ENCODE results near the gene GLMN. TPM values are rescaled to one million over a fixed set of nuclear protein-coding genes. Genes with fewer than 3 reads are reported as not detected.

The GLMN gene
- total and polyA plus RNA-seq, 2 of the 13 experiments (the other 11 are each of a cell fraction or from before 2014, with no cell fraction given), result 5.9 to 18.4 TPM

DNA sequence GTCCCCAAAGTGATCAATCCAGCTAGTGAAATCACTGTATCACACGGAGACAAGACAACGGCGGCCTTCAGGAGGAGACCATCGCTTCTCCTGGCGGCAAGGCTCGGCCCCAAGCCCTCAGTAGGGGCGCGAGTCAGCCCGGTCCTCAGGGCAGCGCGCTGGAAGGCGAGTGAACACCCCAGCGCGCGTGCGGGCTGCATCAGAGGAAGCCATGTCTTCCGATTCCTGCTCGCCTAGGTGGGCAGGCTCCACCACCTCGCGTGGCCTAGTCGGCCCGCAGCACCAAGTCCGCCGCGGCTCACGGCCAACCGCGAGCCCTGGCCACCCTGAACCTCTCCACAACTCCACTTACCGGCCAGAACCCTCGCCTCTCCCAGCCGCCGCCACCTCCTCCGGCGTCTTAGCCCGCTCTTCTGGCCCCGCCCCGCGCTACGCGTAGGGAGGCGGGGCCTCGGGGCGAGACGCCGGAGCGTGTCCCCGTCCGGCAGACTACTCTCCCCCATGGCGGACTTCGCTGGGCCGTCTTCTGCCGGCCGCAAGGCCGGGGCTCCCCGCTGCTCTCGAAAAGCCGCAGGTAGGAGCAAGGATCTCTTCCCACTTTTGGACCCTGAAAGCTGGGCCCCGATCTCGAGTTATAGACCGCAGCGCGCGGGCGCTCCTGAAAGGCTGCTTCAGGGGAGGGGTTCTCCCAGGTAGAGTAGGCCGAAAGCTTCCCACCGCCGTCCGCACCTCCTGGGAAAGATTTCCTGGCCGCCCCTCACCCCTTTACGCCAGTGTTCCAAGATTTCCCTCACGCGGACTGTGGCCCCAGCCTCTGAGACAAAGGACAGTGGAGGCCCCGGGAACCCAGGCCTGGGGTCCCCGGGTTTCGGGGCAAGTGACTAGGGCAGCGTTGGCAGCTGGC lies at the start of gene GLMN, which contains the start of gene RPAP2 (continued):
- TF ChIP-seq ZNF292 (CRISPR knock-in tag; IDR thresholded peaks at IDR 0.05; ENCODE audit: borderline replicate concordance, low read depth), result peak; percentile 80; the same call in 1 of the 2 replicates
- TF ChIP-seq, protein P1, sequence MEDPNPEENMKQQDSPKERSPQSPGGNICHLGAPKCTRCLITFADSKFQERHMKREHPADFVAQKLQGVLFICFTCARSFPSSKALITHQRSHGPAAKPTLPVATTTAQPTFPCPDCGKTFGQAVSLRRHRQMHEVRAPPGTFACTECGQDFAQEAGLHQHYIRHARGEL (CRISPR knock-in tag; IDR thresholded peaks at IDR 0.05), result no peak
- peak; percentile 22; the same call in 1 of the 2 replicates for TF ChIP-seq ETV6 (CRISPR knock-in tag; conservative IDR thresholded peaks at IDR 0.05)
- no peak; the same call in 1 of the 2 replicates for TF ChIP-seq AHR (CRISPR knock-in tag; IDR thresholded peaks at IDR 0.05)
- TF ChIP-seq SP5 (CRISPR knock-in tag; IDR thresholded peaks at IDR 0.05; ENCODE audit: borderline replicate concordance, low read depth), result no peak
- TF ChIP-seq HNF4A (CRISPR knock-in tag; IDR thresholded peaks at IDR 0.05), result 0 out of 2 replicates have a peak, but pooled peaks have one; percentile 7
- TF ChIP-seq, protein P2, sequence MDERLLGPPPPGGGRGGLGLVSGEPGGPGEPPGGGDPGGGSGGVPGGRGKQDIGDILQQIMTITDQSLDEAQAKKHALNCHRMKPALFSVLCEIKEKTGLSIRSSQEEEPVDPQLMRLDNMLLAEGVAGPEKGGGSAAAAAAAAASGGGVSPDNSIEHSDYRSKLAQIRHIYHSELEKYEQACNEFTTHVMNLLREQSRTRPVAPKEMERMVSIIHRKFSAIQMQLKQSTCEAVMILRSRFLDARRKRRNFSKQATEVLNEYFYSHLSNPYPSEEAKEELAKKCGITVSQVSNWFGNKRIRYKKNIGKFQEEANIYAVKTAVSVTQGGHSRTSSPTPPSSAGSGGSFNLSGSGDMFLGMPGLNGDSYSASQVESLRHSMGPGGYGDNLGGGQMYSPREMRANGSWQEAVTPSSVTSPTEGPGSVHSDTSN (CRISPR knock-in tag; IDR thresholded peaks at IDR 0.05), result no peak
- no peak for TF ChIP-seq DNMT3B (CRISPR knock-in tag; conservative IDR thresholded peaks at IDR 0.05)
- TF ChIP-seq, protein P3, sequence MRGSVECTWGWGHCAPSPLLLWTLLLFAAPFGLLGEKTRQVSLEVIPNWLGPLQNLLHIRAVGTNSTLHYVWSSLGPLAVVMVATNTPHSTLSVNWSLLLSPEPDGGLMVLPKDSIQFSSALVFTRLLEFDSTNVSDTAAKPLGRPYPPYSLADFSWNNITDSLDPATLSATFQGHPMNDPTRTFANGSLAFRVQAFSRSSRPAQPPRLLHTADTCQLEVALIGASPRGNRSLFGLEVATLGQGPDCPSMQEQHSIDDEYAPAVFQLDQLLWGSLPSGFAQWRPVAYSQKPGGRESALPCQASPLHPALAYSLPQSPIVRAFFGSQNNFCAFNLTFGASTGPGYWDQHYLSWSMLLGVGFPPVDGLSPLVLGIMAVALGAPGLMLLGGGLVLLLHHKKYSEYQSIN (CRISPR knock-in tag; IDR thresholded peaks at IDR 0.05; ENCODE audit: borderline replicate concordance), result no peak; the same call in 1 of the 2 replicates
- TF ChIP-seq STAT5B (CRISPR knock-in tag; IDR thresholded peaks at IDR 0.05), result no peak
- no peak for TF ChIP-seq FLYWCH1 (CRISPR knock-in tag; IDR thresholded peaks at IDR 0.05)
- TF ChIP-seq KLF13 (CRISPR knock-in tag; IDR thresholded peaks at IDR 0.05), result no peak
- TF ChIP-seq MED1 (CRISPR knock-in tag; IDR thresholded peaks at IDR 0.05), result peak; percentile 36
- TF ChIP-seq ZNF33B (CRISPR knock-in tag; IDR thresholded peaks at IDR 0.05), result peak; percentile 75; the same call in 1 of the 2 replicates
- TF ChIP-seq YY1 (IDR thresholded peaks at IDR 0.05; ENCODE audit: insufficient read depth, insufficient replicate concordance, low read depth, low read length), result peak; percentile 78
- no peak for TF ChIP-seq SSRP1 (CRISPR knock-in tag; IDR thresholded peaks at IDR 0.05)
- TF ChIP-seq, protein P4, sequence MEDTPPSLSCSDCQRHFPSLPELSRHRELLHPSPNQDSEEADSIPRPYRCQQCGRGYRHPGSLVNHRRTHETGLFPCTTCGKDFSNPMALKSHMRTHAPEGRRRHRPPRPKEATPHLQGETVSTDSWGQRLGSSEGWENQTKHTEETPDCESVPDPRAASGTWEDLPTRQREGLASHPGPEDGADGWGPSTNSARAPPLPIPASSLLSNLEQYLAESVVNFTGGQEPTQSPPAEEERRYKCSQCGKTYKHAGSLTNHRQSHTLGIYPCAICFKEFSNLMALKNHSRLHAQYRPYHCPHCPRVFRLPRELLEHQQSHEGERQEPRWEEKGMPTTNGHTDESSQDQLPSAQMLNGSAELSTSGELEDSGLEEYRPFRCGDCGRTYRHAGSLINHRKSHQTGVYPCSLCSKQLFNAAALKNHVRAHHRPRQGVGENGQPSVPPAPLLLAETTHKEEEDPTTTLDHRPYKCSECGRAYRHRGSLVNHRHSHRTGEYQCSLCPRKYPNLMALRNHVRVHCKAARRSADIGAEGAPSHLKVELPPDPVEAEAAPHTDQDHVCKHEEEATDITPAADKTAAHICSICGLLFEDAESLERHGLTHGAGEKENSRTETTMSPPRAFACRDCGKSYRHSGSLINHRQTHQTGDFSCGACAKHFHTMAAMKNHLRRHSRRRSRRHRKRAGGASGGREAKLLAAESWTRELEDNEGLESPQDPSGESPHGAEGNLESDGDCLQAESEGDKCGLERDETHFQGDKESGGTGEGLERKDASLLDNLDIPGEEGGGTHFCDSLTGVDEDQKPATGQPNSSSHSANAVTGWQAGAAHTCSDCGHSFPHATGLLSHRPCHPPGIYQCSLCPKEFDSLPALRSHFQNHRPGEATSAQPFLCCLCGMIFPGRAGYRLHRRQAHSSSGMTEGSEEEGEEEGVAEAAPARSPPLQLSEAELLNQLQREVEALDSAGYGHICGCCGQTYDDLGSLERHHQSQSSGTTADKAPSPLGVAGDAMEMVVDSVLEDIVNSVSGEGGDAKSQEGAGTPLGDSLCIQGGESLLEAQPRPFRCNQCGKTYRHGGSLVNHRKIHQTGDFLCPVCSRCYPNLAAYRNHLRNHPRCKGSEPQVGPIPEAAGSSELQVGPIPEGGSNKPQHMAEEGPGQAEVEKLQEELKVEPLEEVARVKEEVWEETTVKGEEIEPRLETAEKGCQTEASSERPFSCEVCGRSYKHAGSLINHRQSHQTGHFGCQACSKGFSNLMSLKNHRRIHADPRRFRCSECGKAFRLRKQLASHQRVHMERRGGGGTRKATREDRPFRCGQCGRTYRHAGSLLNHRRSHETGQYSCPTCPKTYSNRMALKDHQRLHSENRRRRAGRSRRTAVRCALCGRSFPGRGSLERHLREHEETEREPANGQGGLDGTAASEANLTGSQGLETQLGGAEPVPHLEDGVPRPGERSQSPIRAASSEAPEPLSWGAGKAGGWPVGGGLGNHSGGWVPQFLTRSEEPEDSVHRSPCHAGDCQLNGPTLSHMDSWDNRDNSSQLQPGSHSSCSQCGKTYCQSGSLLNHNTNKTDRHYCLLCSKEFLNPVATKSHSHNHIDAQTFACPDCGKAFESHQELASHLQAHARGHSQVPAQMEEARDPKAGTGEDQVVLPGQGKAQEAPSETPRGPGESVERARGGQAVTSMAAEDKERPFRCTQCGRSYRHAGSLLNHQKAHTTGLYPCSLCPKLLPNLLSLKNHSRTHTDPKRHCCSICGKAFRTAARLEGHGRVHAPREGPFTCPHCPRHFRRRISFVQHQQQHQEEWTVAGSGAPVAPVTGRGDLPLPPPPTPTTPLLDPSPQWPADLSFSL (CRISPR knock-in tag; IDR thresholded peaks at IDR 0.05), result peak; percentile 53; the same call in 1 of the 2 replicates
- TF ChIP-seq EEA1 (CRISPR knock-in tag; IDR thresholded peaks at IDR 0.05; ENCODE audit: borderline replicate concordance), result peak; percentile 50; the same call in 1 of the 2 replicates
- TF ChIP-seq, protein P5, sequence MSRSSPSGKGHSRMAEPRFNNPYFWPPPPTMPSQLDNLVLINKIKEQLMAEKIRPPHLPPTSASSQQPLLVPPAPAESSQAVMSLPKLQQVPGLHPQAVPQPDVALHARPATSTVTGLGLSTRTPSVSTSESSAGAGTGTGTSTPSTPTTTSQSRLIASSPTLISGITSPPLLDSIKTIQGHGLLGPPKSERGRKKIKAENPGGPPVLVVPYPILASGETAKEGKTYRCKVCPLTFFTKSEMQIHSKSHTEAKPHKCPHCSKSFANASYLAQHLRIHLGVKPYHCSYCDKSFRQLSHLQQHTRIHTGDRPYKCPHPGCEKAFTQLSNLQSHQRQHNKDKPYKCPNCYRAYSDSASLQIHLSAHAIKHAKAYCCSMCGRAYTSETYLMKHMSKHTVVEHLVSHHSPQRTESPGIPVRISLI (CRISPR knock-in tag; IDR thresholded peaks at IDR 0.05; ENCODE audit: borderline replicate concordance), result peak; percentile 47; the same call in 1 of the 2 replicates
